Neural cell (in vitro differentiated cells): ENCODE data around the gene PPP1R12A. TPM values are rescaled to one million over a fixed set of nuclear protein-coding genes. Genes with fewer than 3 reads are reported as not detected.

Source experiments
- H2AFZ ChIP-seq: fragments of 200-600, 300-800 bp; sonication (generic), shearing (Covaris generic); 2 replicates; pipeline ENCODE4 v1.6.0; 2014; ENCODE audit warnings: low read depth, mild to moderate bottlenecking, antibody characterized with exemption, low read length, moderate library complexity
- H3F3A ChIP-seq: fragments of 200-600 bp; shearing (Covaris generic); 2 replicates; pipeline ENCODE4 v1.6.1; 2016; ENCODE audit warnings: mild to moderate bottlenecking, moderate library complexity, mixed read lengths, antibody characterized with exemption, low read length; ENCODE audit not compliant: insufficient read depth, poor library complexity, severe bottlenecking
- H3K27ac ChIP-seq: fragments of 200-600, 300-800 bp; sonication (generic), shearing (Covaris generic); 2 replicates; pipeline ENCODE4 v1.5.1; 2014; ENCODE audit warnings: mild to moderate bottlenecking, low read length, moderate library complexity
- H3K27me3 ChIP-seq: fragments of 300-800, 200-600 bp; sonication (generic), shearing (Covaris generic); 2 replicates; pipeline ENCODE4 v1.6.0; 2014; ENCODE audit warnings: mild to moderate bottlenecking, low read depth, low read length, moderate library complexity; ENCODE audit not compliant: insufficient read depth
- H3K36me3 ChIP-seq: fragments of 300-800, 200-600 bp; sonication (generic), shearing (Covaris generic); 2 replicates; pipeline ENCODE4 v1.5.1; 2014; ENCODE audit warnings: mild to moderate bottlenecking, antibody characterized with exemption, low read length, moderate library complexity; ENCODE audit not compliant: insufficient read depth
- H3K4me2 ChIP-seq: fragments of 300-800, 200-600 bp; sonication (generic), shearing (Covaris generic); 2 replicates; pipeline ENCODE4 v1.6.0; 2014; ENCODE audit warnings: mild to moderate bottlenecking, low read length
- H3K4me3 ChIP-seq: fragments of 300-800, 200-600 bp; sonication (generic), shearing (Covaris generic); 2 replicates; pipeline ENCODE4 v1.5.1; 2014; ENCODE audit warnings: mild to moderate bottlenecking, low read length, moderate library complexity
- H3K79me2 ChIP-seq: fragments of 200-600 bp; shearing (Covaris generic); replicated peaks from 2 replicates; pipeline ENCODE4 v1.6.0; 2014; ENCODE audit warnings: mild to moderate bottlenecking, low read length, moderate library complexity; ENCODE audit not compliant: insufficient read depth
- H3K9ac ChIP-seq: fragments of 300-800, 200-600 bp; sonication (generic), shearing (Covaris generic); 2 replicates; pipeline ENCODE4 v1.6.1; 2016; ENCODE audit warnings: mild to moderate bottlenecking, low read length, mixed read lengths
- H3K9me2 ChIP-seq: fragments of 200-600 bp; shearing (Covaris generic); 2 replicates; pipeline ENCODE4 v1.6.1; 2016; ENCODE audit warnings: mild to moderate bottlenecking, low read length, mixed read lengths; ENCODE audit not compliant: insufficient read depth
- H3K9me3 ChIP-seq: fragments of 200-600, 300-800 bp; sonication (generic), shearing (Covaris generic); 2 replicates; pipeline ENCODE4 v1.6.1; 2016; ENCODE audit warnings: mild to moderate bottlenecking, mixed run types, low read length, moderate library complexity, mixed read lengths
- H4K20me1 ChIP-seq: fragments of 200-600 bp; shearing (Covaris generic); 2 replicates; pipeline ENCODE4 v1.6.1; 2016; ENCODE audit warnings: mild to moderate bottlenecking, mixed run types; ENCODE audit not compliant: insufficient read depth
- CTCF ChIP-seq: fragments of 450-650 bp; IDR thresholded peaks from 2 replicates; pipeline ENCODE4 v1.5.1; 2014; ENCODE audit warnings: antibody characterized with exemption, mild to moderate bottlenecking, moderate library complexity; ENCODE audit not compliant: poor library complexity, severe bottlenecking
- EP300 ChIP-seq: fragments of 450-650 bp; conservative IDR thresholded peaks from 2 replicates; pipeline ENCODE4 v1.6.1; 2014; ENCODE audit warnings: antibody characterized with exemption, mild to moderate bottlenecking, moderate library complexity; ENCODE audit not compliant: poor library complexity, severe bottlenecking
- EZH2 ChIP-seq: fragments of 200-600, 300-800 bp; shearing (Covaris generic), sonication (generic); IDR thresholded peaks from 2 replicates; pipeline ENCODE4 v1.6.1; 2014; ENCODE audit warnings: antibody characterized with exemption, low read length, borderline replicate concordance, mild to moderate bottlenecking; ENCODE audit not compliant: insufficient read depth, poor library complexity, severe bottlenecking
- MXI1 ChIP-seq: fragments of 450-650 bp; conservative IDR thresholded peaks from 2 replicates; pipeline ENCODE4 v1.6.1; 2014; ENCODE audit warnings: antibody characterized with exemption, mild to moderate bottlenecking; ENCODE audit not compliant: poor library complexity, severe bottlenecking
- POLR2AphosphoS5 ChIP-seq: IDR thresholded peaks from 2 replicates; pipeline ENCODE4 v1.6.1; 2012
- RAD21 ChIP-seq: fragments of 450-650 bp; conservative IDR thresholded peaks from 2 replicates; pipeline ENCODE4 v1.6.1; 2014; ENCODE audit warnings: antibody characterized with exemption, mild to moderate bottlenecking, moderate library complexity
- REST ChIP-seq: IDR thresholded peaks from 2 replicates; pipeline ENCODE4 v1.6.1; 2012; ENCODE audit warnings: borderline replicate concordance
- SMC3 ChIP-seq: fragments of 450-650 bp; conservative IDR thresholded peaks from 2 replicates; pipeline ENCODE4 v1.6.1; 2014; ENCODE audit warnings: antibody characterized with exemption, mild to moderate bottlenecking, moderate library complexity; ENCODE audit not compliant: poor library complexity
- TAF1 ChIP-seq: IDR thresholded peaks from 2 replicates; pipeline ENCODE4 v1.6.1; 2012; ENCODE audit warnings: low read depth
- polyA plus RNA-seq: library from polyadenylated mRNA; depleted of rRNA; stranded (reverse); fragments of >200 nt; gene quantifications from 2 replicates; pipeline ENCODE4 v1.2.3, GENCODE V29; 2014

Gene PPP1R12A
- polyA plus RNA-seq, 1 donor from 2014 or later = 68.2 TPM

GRCh38 chr12:79921786-79922185 is 13.1 kb downstream of the PPP1R12A start:
- Histone ChIP-seq H3K4me2 (no peak overlapping the region), H2AFZ (no peak overlapping the region), H3K27me3 (no peaks in the 10 kb centered on the region), H3F3A (no peaks in the 10 kb centered on the region), H3K9ac (no peak overlapping the region), H3K79me2 (peaks cover 65% of the 10 kb centered on the region), H3K36me3 (no peaks in the 10 kb centered on the region), H3K27ac (no peak overlapping the region), H4K20me1 (no peaks in the 10 kb centered on the region), H3K9me2 (no peaks in the 10 kb centered on the region), H3K9me3 (no peaks in the 10 kb centered on the region), H3K4me3 (no peak overlapping the region)
- TF ChIP-seq TAF1 (no peak), REST (no peak), RAD21 (no peak), CTCF (no peak), MXI1 (no peak), EZH2 (no peak), EP300 (no peak), POLR2AphosphoS5 (no peak)

- Histone ChIP-seq H3K79me2 (peaks cover 65% of the 10 kb centered on the region), H3F3A (no peaks in the 10 kb centered on the region)
Observed at GRCh38 chr12:79920421-79921238, 14.3 kb downstream of the PPP1R12A start.

More at GRCh38 chr12:79920421-79921238, 14.3 kb downstream of the PPP1R12A start:
- Histone ChIP-seq H3K9me3 (no peaks in the 10 kb centered on the region), H3K27me3 (no peaks in the 10 kb centered on the region), H3K27ac (no peak overlapping the region), H2AFZ (no peak overlapping the region), H4K20me1 (no peaks in the 10 kb centered on the region), H3K9me2 (no peaks in the 10 kb centered on the region), H3K36me3 (no peaks in the 10 kb centered on the region), H3K9ac (no peak overlapping the region), H3K4me3 (no peak overlapping the region), H3K4me2 (no peak overlapping the region)
- TF ChIP-seq REST = no peak
- TF ChIP-seq CTCF = no peak
- no peak for TF ChIP-seq TAF1
- TF ChIP-seq MXI1 = no peak
- no peak for TF ChIP-seq EZH2
- TF ChIP-seq POLR2AphosphoS5 = no peak
- no peak for TF ChIP-seq SMC3
- TF ChIP-seq RAD21 = no peak
- TF ChIP-seq EP300 = no peak
